DMS153 treated with DMSO at 0.1 percent for 48 hours (cell line): ENCODE data around the gene PRMT6.
"Not testable (repeated sequence)": the region's sequence is repeated elsewhere in the genome, so short reads cannot be mapped to it uniquely, and the experiment has no call there.

Source experiments
- DNase-seq: peaks from one replicate; lab custom pipeline; 2025; ENCODE audit not compliant: unreplicated experiment; lab: John Stamatoyannopoulos, UW

PRMT6 gene

DNA sequence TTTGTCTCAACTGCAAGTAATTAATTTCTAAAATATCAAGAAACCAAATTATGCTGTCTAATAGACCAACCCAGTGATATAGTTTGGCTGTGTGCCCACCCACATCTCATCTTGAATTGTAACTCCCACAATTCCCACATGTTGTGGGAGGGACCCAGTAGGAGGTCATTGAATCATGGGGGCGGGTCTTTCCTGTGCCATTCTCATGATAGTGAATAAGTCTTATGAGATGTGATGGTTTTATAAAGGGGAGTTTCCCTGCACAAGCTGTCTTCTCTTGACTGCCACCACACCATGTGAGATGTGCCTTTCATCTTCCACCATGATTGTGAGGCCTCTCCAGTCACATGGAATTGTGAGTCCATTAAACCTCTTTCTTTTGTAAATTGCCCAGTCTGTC is 36.9 kb downstream of the PRMT6 start:
- not testable (repeated sequence) for DNase-seq

DNA sequence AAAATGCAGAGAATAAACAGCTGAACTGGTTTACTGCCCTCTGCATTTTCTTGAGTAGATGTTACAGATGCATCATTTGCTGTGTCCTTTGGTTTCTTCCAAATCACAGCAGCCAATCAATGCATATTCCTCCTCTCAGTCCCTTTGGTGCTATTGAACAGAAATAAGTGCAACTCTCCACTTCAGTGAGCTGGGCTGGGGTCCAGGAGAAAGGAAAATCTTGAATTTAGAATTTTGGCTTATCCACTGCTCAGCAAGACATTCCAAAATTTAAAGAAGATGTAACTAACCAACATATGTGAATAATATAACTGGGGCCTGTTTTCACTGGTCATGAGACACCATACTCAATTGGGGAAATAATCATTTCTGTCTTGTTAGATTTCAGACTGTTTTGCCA is 39.2 kb downstream of the PRMT6 start:
- DNase-seq: no peak

GRCh38 chr1:107096690-107097089 is 40.2 kb downstream of the PRMT6 start:
- DNase-seq: no peak

DNA sequence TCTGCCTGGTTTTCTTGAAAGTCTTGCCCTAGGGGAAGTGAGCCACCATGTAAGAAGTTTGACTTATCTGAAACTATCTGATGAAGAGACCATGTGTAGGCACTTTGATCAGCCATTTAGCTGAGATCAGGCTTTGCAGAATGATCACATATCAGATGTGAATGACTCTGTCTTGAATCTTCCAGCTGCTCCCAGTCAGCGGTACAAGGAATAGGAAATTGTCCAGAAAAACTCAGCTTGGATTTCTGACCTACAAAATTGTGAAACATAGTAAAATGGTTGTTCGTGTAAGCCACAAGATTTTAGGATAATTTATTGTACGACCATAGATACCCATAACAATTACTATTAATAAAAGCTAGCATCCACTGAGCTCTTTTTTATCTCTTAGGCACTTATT is 42.5 kb downstream of the PRMT6 start:
- DNase-seq: no peak

DNA sequence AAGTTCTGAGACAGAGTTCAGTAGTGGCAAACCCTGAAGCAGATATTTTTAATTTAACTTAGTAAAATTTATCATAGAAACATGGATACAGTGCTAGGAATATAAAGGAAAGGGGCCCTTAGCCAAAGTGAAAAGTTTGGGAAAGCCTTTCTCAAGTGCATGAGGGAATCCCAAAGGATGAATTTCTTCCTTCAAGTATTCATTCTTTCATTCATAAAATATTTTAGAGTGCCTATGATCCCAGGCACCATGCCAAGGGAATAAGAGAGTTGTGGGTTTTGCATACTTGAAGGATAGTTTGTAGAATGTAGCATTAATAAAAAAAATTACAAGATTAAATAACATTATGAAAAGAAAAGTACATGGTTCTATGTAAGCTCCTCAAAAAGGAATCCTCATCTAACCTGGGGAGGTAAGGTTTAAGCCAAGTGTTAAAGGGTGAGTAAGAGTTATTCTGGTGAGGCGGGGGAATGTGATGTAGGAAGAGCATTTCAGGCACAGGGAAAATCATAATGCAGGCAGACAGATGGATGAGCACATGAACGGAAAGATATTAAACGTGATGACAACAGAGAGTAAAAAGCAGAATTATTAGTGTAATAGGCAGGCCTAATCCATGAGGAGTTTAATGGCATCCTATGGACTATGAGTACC is 44.0 kb downstream of the PRMT6 start:
- DNase-seq: no peak

- no peak for DNase-seq
These were observed 49.4 kb downstream of the PRMT6 start for GRCh38 chr1:107105914-107106313.
